ENCODE measurements around the gene DGKE.

The DGKE gene

GRCh38 chr17:56908001-56908542 lies 74.1 kb downstream of the DGKE start:
- H3K4me2 ChIP-seq (ENCODE audit: insufficient read depth, low read length, poor library complexity, severe bottlenecking): no peak overlapping the region
- no peak overlapping the region for H2BK15ac ChIP-seq (ENCODE audit: low read length)
- H2AFZ ChIP-seq (ENCODE audit: low read length): no peak overlapping the region
- peaks cover 0 to under 1% of the 10 kb centered on the region in 2 donors for H3K4me1 ChIP-seq (ENCODE audit: control insufficient read depth in 2 of 2, insufficient read depth in 1 of 2, low read depth in 1 of 2, low read length in 2 of 2)
- H4K91ac ChIP-seq (ENCODE audit: low read depth, low read length, poor library complexity): no peak overlapping the region
- H2BK120ac ChIP-seq (ENCODE audit: low read depth, low read length): no peak overlapping the region
- H3K27ac ChIP-seq (replicated peaks; ENCODE audit: low read length): no peak overlapping the region
- H2BK5ac ChIP-seq (ENCODE audit: low read length): no peak overlapping the region
- no peak overlapping the region for H3K4me3 ChIP-seq (ENCODE audit: low read length in 2 of 2)
- H3K14ac ChIP-seq (ENCODE audit: low read length): no peak overlapping the region
- H3K4ac ChIP-seq (ENCODE audit: low read length): no peak overlapping the region
- no peak overlapping the region for H2AK5ac ChIP-seq (ENCODE audit: low read depth, low read length)
- WGBS, 2 donors (ENCODE audit: extremely low coverage in 2 of 2, insufficient read length in 2 of 2, insufficient replicate concordance in 1 of 2): no CpG with 5 or more reads among the region's 9 CpGs
- H3K79me1 ChIP-seq (ENCODE audit: low read depth, low read length): no peaks in the 10 kb centered on the region
- no peak overlapping the region for H3K23ac ChIP-seq (ENCODE audit: low read depth, low read length, poor library complexity)
- H4K8ac ChIP-seq (ENCODE audit: low read depth, low read length): no peak overlapping the region
- H3K27me3 ChIP-seq (ENCODE audit: control insufficient read depth in 3 of 3, insufficient read depth in 3 of 3, low read depth in 1 of 3, low read length in 3 of 3): peaks cover 0 to 3% (median 0%) of the 10 kb centered on the region in 3 experiments
- peaks cover 2 to 39% of the 10 kb centered on the region in 2 donors for H3K36me3 ChIP-seq (replicated peaks in 1 of 2; ENCODE audit: control insufficient read depth in 2 of 2, insufficient read depth in 2 of 2, low read length in 2 of 2)
- no peak overlapping the region for H2BK12ac ChIP-seq (ENCODE audit: low read length)
- H3K9ac ChIP-seq (ENCODE audit: low read depth, low read length, poor library complexity): peak overlapping the region; percentile 56
- peak overlapping the region; percentile 44 for H3K18ac ChIP-seq (ENCODE audit: low read length)
- peaks cover 0 to 13% of the 10 kb centered on the region in 2 donors for H3K9me3 ChIP-seq (replicated peaks in 1 of 2; ENCODE audit: control insufficient read depth in 2 of 2, insufficient read depth in 1 of 2, low read depth in 1 of 2, low read length in 2 of 2)
- no peak for DNase-seq (ENCODE audit: low spot score)

GRCh38 chr17:56909742-56910508 lies 76.0 kb downstream of the DGKE start:
- H3K4me1 ChIP-seq (ENCODE audit: control insufficient read depth in 2 of 2, insufficient read depth in 1 of 2, low read depth in 1 of 2, low read length in 2 of 2): peaks cover 5% of the 10 kb centered on the region in 2 donors
- no peak overlapping the region for H2BK12ac ChIP-seq (ENCODE audit: low read length)
- no peak overlapping the region for H3K23ac ChIP-seq (ENCODE audit: low read depth, low read length, poor library complexity)
- H3K14ac ChIP-seq (ENCODE audit: low read length): no peak overlapping the region
- no peak for DNase-seq (ENCODE audit: low spot score)
- no peak overlapping the region for H3K18ac ChIP-seq (ENCODE audit: low read length)
- no peak overlapping the region for H3K9ac ChIP-seq (ENCODE audit: low read depth, low read length, poor library complexity)
- H3K79me1 ChIP-seq (ENCODE audit: low read depth, low read length): no peaks in the 10 kb centered on the region
- H2BK5ac ChIP-seq (ENCODE audit: low read length): no peak overlapping the region
- no peak overlapping the region for H4K91ac ChIP-seq (ENCODE audit: low read depth, low read length, poor library complexity)
- no peak overlapping the region for H3K4ac ChIP-seq (ENCODE audit: low read length)
- no CpG with 5 or more reads among the region's 6 CpGs for WGBS, 2 donors (ENCODE audit: extremely low coverage in 2 of 2, insufficient read length in 2 of 2, insufficient replicate concordance in 1 of 2)
- no peak overlapping the region for H2BK15ac ChIP-seq (ENCODE audit: low read length)
- peaks cover 0 to 25% of the 10 kb centered on the region in 2 donors for H3K36me3 ChIP-seq (replicated peaks in 1 of 2; ENCODE audit: control insufficient read depth in 2 of 2, insufficient read depth in 2 of 2, low read length in 2 of 2)
- no peak overlapping the region for H3K4me3 ChIP-seq (ENCODE audit: low read length in 2 of 2)
- H3K27me3 ChIP-seq (ENCODE audit: control insufficient read depth in 3 of 3, insufficient read depth in 3 of 3, low read depth in 1 of 3, low read length in 3 of 3): peaks cover 0 to 11% (median 0%) of the 10 kb centered on the region in 3 experiments
- H2AFZ ChIP-seq (ENCODE audit: low read length): no peak overlapping the region
- peaks cover 3 to 4% of the 10 kb centered on the region in 2 donors for H3K9me3 ChIP-seq (replicated peaks in 1 of 2; ENCODE audit: control insufficient read depth in 2 of 2, insufficient read depth in 1 of 2, low read depth in 1 of 2, low read length in 2 of 2)
- no peak overlapping the region for H4K8ac ChIP-seq (ENCODE audit: low read depth, low read length)
- H3K4me2 ChIP-seq (ENCODE audit: insufficient read depth, low read length, poor library complexity, severe bottlenecking): no peak overlapping the region
- H2AK5ac ChIP-seq (ENCODE audit: low read depth, low read length): no peak overlapping the region
- no peak overlapping the region for H2BK120ac ChIP-seq (ENCODE audit: low read depth, low read length)
- no peak overlapping the region for H3K27ac ChIP-seq (replicated peaks; ENCODE audit: low read length)

DNA sequence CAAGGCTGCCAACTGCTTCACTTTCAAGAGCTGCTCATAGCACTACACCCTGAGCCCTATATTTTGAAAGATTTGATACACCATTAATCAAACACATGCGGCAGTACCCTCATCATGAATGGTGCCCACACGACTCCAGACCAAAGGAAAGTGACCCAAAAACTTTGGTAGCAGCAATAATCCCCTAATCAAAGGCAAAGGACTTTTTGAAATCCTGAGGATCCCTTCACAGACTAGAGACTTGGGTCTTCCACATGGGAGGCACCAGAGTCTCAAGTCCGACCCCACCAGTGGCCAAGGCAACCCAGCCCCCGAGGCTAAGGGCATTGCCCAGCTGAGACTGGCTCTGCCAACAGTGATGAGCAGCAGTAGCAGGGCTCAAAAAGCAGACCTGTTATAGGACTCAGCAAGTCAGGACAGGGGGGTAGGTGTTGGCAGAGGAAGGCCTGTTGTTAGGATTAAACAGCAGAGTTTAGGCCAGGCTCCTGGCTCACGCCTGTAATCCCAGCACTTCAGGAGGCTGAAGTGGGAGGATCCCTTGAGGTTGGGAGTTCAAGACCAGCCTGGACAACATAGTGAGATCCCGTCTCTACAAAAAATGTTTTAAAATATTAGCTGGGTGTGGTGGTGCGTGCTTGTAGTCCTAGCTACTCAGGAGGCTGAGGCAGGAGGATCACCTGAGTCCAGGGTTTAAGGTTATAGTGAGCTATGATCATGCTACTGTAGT lies 76.7 kb downstream of the DGKE start:
- peaks cover 0 to 11% (median 0%) of the 10 kb centered on the region in 3 experiments for H3K27me3 ChIP-seq (ENCODE audit: control insufficient read depth in 3 of 3, insufficient read depth in 3 of 3, low read depth in 1 of 3, low read length in 3 of 3)
- H3K9ac ChIP-seq (ENCODE audit: low read depth, low read length, poor library complexity): no peak overlapping the region
- no peak overlapping the region for H4K91ac ChIP-seq (ENCODE audit: low read depth, low read length, poor library complexity)
- H3K9me3 ChIP-seq (replicated peaks in 1 of 2; ENCODE audit: control insufficient read depth in 2 of 2, insufficient read depth in 1 of 2, low read depth in 1 of 2, low read length in 2 of 2): peaks cover 3 to 4% of the 10 kb centered on the region in 2 donors
- H2AFZ ChIP-seq (ENCODE audit: low read length): no peak overlapping the region
- H3K14ac ChIP-seq (ENCODE audit: low read length): no peak overlapping the region
- no peak overlapping the region for H2BK5ac ChIP-seq (ENCODE audit: low read length)
- no peak overlapping the region for H2BK120ac ChIP-seq (ENCODE audit: low read depth, low read length)
- no peak overlapping the region for H3K4ac ChIP-seq (ENCODE audit: low read length)
- peaks cover 5% of the 10 kb centered on the region in 2 donors for H3K4me1 ChIP-seq (ENCODE audit: control insufficient read depth in 2 of 2, insufficient read depth in 1 of 2, low read depth in 1 of 2, low read length in 2 of 2)
- H2BK12ac ChIP-seq (ENCODE audit: low read length): no peak overlapping the region
- H3K4me2 ChIP-seq (ENCODE audit: insufficient read depth, low read length, poor library complexity, severe bottlenecking): no peak overlapping the region
- H4K8ac ChIP-seq (ENCODE audit: low read depth, low read length): no peak overlapping the region
- no peak for DNase-seq (ENCODE audit: low spot score)
- WGBS, 2 donors (ENCODE audit: extremely low coverage in 2 of 2, insufficient read length in 2 of 2, insufficient replicate concordance in 1 of 2): no CpG with 5 or more reads among the region's 7 CpGs
- no peak overlapping the region for H3K18ac ChIP-seq (ENCODE audit: low read length)
- H3K79me1 ChIP-seq (ENCODE audit: low read depth, low read length): no peaks in the 10 kb centered on the region
- H3K27ac ChIP-seq (replicated peaks; ENCODE audit: low read length): no peak overlapping the region
- no peak overlapping the region for H2AK5ac ChIP-seq (ENCODE audit: low read depth, low read length)
- H3K36me3 ChIP-seq (replicated peaks in 1 of 2; ENCODE audit: control insufficient read depth in 2 of 2, insufficient read depth in 2 of 2, low read length in 2 of 2): peaks cover 0 to 25% of the 10 kb centered on the region in 2 donors
- no peak overlapping the region for H3K23ac ChIP-seq (ENCODE audit: low read depth, low read length, poor library complexity)
- H3K4me3 ChIP-seq (ENCODE audit: low read length in 2 of 2): no peak overlapping the region
- H2BK15ac ChIP-seq (ENCODE audit: low read length): no peak overlapping the region

Data from neuronal stem cell (in vitro differentiated cells).